IMR-90 (cell line): ENCODE data around the gene UBE2N. TPM values are rescaled to one million over a fixed set of nuclear protein-coding genes. Genes with fewer than 3 reads are reported as not detected.
A peak's percentile ranks its signal among the peaks of the same experiment; 100 is the strongest.

Source experiments
- ATAC-seq: fragments of 200-7000 bp; cut with Tn5 transposase; 2 replicates; pipeline ENCODE4 v1.9.1; 2020; ENCODE audit warnings: low read depth, mild to moderate bottlenecking, moderate library complexity
- BruUV-seq: library from RNA; stranded (reverse); fragments of 400-500 nt; replicated peaks from 2 replicates; lab custom pipeline; 2021; lab: Mats Ljungman, UMichigan
- CTCF ChIA-PET: fragments of 300-600 bp; formaldehyde crosslinking; extraction: SDS; loops from one replicate; lab custom pipeline; 2021; ENCODE audit warnings: antibody characterized with exemption; lab: Yijun Ruan, JAX
- POLR2A ChIA-PET: fragments of 300-600 bp; sonication (Branson Sonifier 250); formaldehyde crosslinking; loops from one replicate; lab custom pipeline; 2022; ENCODE audit warnings: antibody characterized with exemption; ENCODE audit not compliant: unreplicated experiment; lab: Charles Lee
- DNase-seq: peaks from one replicate; pipeline ENCODE4 v3.0.0; 2013
- H2AFZ ChIP-seq: replicated peaks from 2 replicates; pipeline ENCODE3; 2013; ENCODE audit warnings: low read length, mild to moderate bottlenecking; ENCODE audit not compliant: poor library complexity
- H2AK5ac ChIP-seq: 2 replicates; pipeline ENCODE4 v1.6.1; 2013; ENCODE audit warnings: low read depth, low read length, inconsistent platforms
- H2AK9ac ChIP-seq: replicated peaks from 2 replicates; pipeline ENCODE3; 2013; ENCODE audit warnings: mild to moderate bottlenecking, low read depth, low read length, moderate library complexity; ENCODE audit not compliant: poor library complexity
- H2BK120ac ChIP-seq: 2 replicates; pipeline ENCODE4 v1.6.1; 2013; ENCODE audit warnings: low read depth, low read length, inconsistent platforms
- H2BK15ac ChIP-seq: 3 replicates; pipeline ENCODE4 v1.6.1; 2013; ENCODE audit warnings: low read depth, low read length, inconsistent platforms
- H2BK20ac ChIP-seq: 2 replicates; pipeline ENCODE4 v1.6.1; 2013; ENCODE audit warnings: low read depth, mild to moderate bottlenecking, inconsistent platforms, low read length, moderate library complexity
- H2BK5ac ChIP-seq: 2 replicates; pipeline ENCODE4 v1.6.1; 2013; ENCODE audit warnings: mild to moderate bottlenecking, low read depth, low read length, inconsistent platforms; ENCODE audit not compliant: poor library complexity, severe bottlenecking
- H3K14ac ChIP-seq: replicated peaks from 2 replicates; pipeline ENCODE4 v1.6.1; 2013; ENCODE audit warnings: low read depth, low read length, inconsistent platforms
- H3K18ac ChIP-seq: 2 replicates; pipeline ENCODE4 v1.6.1; 2013; ENCODE audit warnings: low read depth, low read length, control low read depth
- H3K23ac ChIP-seq: 2 replicates; pipeline ENCODE4 v1.6.1; 2013; ENCODE audit warnings: low read depth, low read length, inconsistent platforms
- H3K27ac ChIP-seq: 2 replicates; pipeline ENCODE4 v1.5.1; 2013; ENCODE audit warnings: mild to moderate bottlenecking, control low read depth, low read length; ENCODE audit not compliant: insufficient read depth
- H3K27me3 ChIP-seq: 2 replicates; pipeline ENCODE4 v1.6.1; 2013; ENCODE audit warnings: low read length; ENCODE audit not compliant: control insufficient read depth, insufficient read depth
- H3K36me3 ChIP-seq: 2 replicates; pipeline ENCODE4 v1.6.1; 2013; ENCODE audit warnings: low read length, mixed read lengths; ENCODE audit not compliant: control insufficient read depth, insufficient read depth
- H3K4ac ChIP-seq: 2 replicates; pipeline ENCODE4 v1.6.1; 2013; ENCODE audit warnings: low read depth, low read length, inconsistent platforms
- H3K4me1 ChIP-seq: 2 replicates; pipeline ENCODE4 v1.6.1; 2013; ENCODE audit warnings: low read length, mixed read lengths; ENCODE audit not compliant: control insufficient read depth, insufficient read depth
- H3K4me2 ChIP-seq: 2 replicates; pipeline ENCODE4 v1.6.1; 2013; ENCODE audit warnings: low read depth, mild to moderate bottlenecking, control low read depth, low read length, moderate library complexity
- H3K4me3 ChIP-seq: 2 replicates; pipeline ENCODE4 v1.5.1; 2013; ENCODE audit warnings: low read depth, mild to moderate bottlenecking, control low read depth, low read length, moderate library complexity; ENCODE audit not compliant: insufficient read depth
- H3K56ac ChIP-seq: 2 replicates; pipeline ENCODE4 v1.6.1; 2013; ENCODE audit warnings: low read length, inconsistent platforms; ENCODE audit not compliant: insufficient read depth; ENCODE audit errors: extremely low read depth
- H3K79me1 ChIP-seq, 2 experiments: 2 replicates each; pipeline ENCODE4 v1.6.1; 2013; ENCODE audit warnings: low read length in 2 of 2, inconsistent platforms in 1 of 2, low read depth in 1 of 2
- H3K9ac ChIP-seq: 2 replicates; pipeline ENCODE4 v1.6.1; 2013; ENCODE audit warnings: low read depth, low read length, control low read depth
- H3K9me1 ChIP-seq: 2 replicates; pipeline ENCODE4 v1.6.1; 2013; ENCODE audit warnings: low read length, inconsistent platforms; ENCODE audit not compliant: insufficient read depth
- H3K9me3 ChIP-seq: 2 replicates; pipeline ENCODE4 v1.6.1; 2013; ENCODE audit warnings: low read length; ENCODE audit not compliant: control insufficient read depth, insufficient read depth
- H4K20me1 ChIP-seq: 2 replicates; pipeline ENCODE4 v1.6.1; 2013; ENCODE audit warnings: low read length, inconsistent platforms; ENCODE audit not compliant: insufficient read depth
- H4K5ac ChIP-seq: 2 replicates; pipeline ENCODE4 v1.6.1; 2013; ENCODE audit warnings: mild to moderate bottlenecking, low read depth, low read length, control low read depth
- H4K8ac ChIP-seq, 2 experiments: 2 replicates each; pipeline ENCODE4 v1.6.1; 2013; ENCODE audit warnings: low read depth in 2 of 2, low read length in 2 of 2, control low read depth in 1 of 2, inconsistent platforms in 1 of 2
- H4K91ac ChIP-seq: 2 replicates; pipeline ENCODE4 v1.6.1; 2013; ENCODE audit warnings: low read depth, low read length, inconsistent platforms; ENCODE audit not compliant: insufficient read depth
- BHLHE40 ChIP-seq: fragments of 150-350 bp; IDR thresholded peaks from 2 replicates; pipeline ENCODE4 v1.6.1; 2016; ENCODE audit warnings: mild to moderate bottlenecking, low read depth, low read length
- CEBPB ChIP-seq: IDR thresholded peaks from 2 replicates; pipeline ENCODE4 v1.6.1; 2012; ENCODE audit warnings: low read depth, low read length, improper control_type of control experiment
- CHD1 ChIP-seq: IDR thresholded peaks from 2 replicates; pipeline ENCODE4 v1.6.1; 2012; ENCODE audit warnings: low read depth, low read length, improper control_type of control experiment
- FOS ChIP-seq: fragments of 150-350 bp; IDR thresholded peaks from 2 replicates; pipeline ENCODE4 v1.6.1; 2016; ENCODE audit warnings: low read depth, low read length
- MAFK ChIP-seq: IDR thresholded peaks from 2 replicates; pipeline ENCODE4 v1.6.1; 2012; ENCODE audit warnings: low read depth, low read length, improper control_type of control experiment
- MAZ ChIP-seq: IDR thresholded peaks from 2 replicates; pipeline ENCODE4 v1.6.1; 2012; ENCODE audit warnings: low read depth, mild to moderate bottlenecking, low read length, improper control_type of control experiment, moderate library complexity, borderline replicate concordance
- MXI1 ChIP-seq: IDR thresholded peaks from 2 replicates; pipeline ENCODE4 v1.6.1; 2012; ENCODE audit warnings: low read depth, mild to moderate bottlenecking, low read length, moderate library complexity, borderline replicate concordance
- NFE2L2 ChIP-seq: fragments of 150-350 bp; IDR thresholded peaks from 2 replicates; pipeline ENCODE4 v1.6.1; 2016; ENCODE audit warnings: low read depth, mild to moderate bottlenecking, low read length
- POLR2A ChIP-seq: IDR thresholded peaks from 2 replicates; pipeline ENCODE4 v1.6.1; 2012; ENCODE audit warnings: mild to moderate bottlenecking, low read depth, low read length
- RAD21 ChIP-seq: IDR thresholded peaks from 2 replicates; pipeline ENCODE4 v1.6.1; 2012; ENCODE audit warnings: low read length, improper control_type of control experiment
- RCOR1 ChIP-seq: IDR thresholded peaks from 2 replicates; pipeline ENCODE4 v1.6.1; 2012; ENCODE audit warnings: mild to moderate bottlenecking, low read length, improper control_type of control experiment; ENCODE audit not compliant: insufficient replicate concordance
- RFX5 ChIP-seq: IDR thresholded peaks from 2 replicates; pipeline ENCODE4 v1.8.0; 2012; ENCODE audit warnings: low read depth, mild to moderate bottlenecking, low read length, moderate library complexity
- SMC3 ChIP-seq: fragments of 150-350 bp; IDR thresholded peaks from 2 replicates; pipeline ENCODE4 v1.6.1; 2016; ENCODE audit warnings: low read depth, mild to moderate bottlenecking, antibody characterized with exemption, low read length, moderate library complexity
- WGBS, 2 experiments: methylation state at CpG; one replicate each; pipeline versions ENCODE4 v1.1.5 to v1.1.7; 2013; ENCODE audit warnings: missing lambda C conversion rate in 2 of 2; ENCODE audit not compliant: insufficient read length in 1 of 2; ENCODE audit errors: extremely low coverage in 2 of 2; 5-methylcytosine and 5-hydroxymethylcytosine counted together
- dilution Hi-C: fragments of 300-500 bp; cut with HindIII; formaldehyde crosslinking; loops from one replicate; pipeline ENCODE4 v1.14.3; 2018; ENCODE audit warnings: low sequenced_read_pairs; ENCODE audit not compliant: unreplicated experiment
- in situ Hi-C: fragments of 300-500 bp; cut with MboI; formaldehyde crosslinking; loops from 3 replicates; pipeline ENCODE4 v1.14.3; 2019; ENCODE audit warnings: low sequenced_read_pairs, inconsistent platforms, mixed read lengths
- intact Hi-C: fragments of 100-400 bp; cut with micrococcal nuclease; formaldehyde crosslinking; loops from 2 replicates; pipeline ENCODE4 v1.10.0; 2022
- polyA plus RNA-seq, 3 experiments: library from polyadenylated mRNA; depleted of rRNA; stranded (reverse); fragments of >200 nt; gene quantifications; 2 replicates each; pipeline ENCODE4 v1.2.3, GENCODE V29; 2012; ENCODE audit warnings: low replicate concordance in 1 of 3
- total RNA-seq: library from RNA; depleted of rRNA; stranded (reverse); fragments of >200 nt; gene quantifications from 2 replicates; pipeline ENCODE4 v1.2.3, GENCODE V29; 2012
- TF ChIP-seq, protein P1 (sequence below): fragments of 150-350 bp; IDR thresholded peaks from 2 replicates; pipeline ENCODE4 v1.6.1; 2016; ENCODE audit warnings: low read depth, mild to moderate bottlenecking, low read length, moderate library complexity, borderline replicate concordance
- TF ChIP-seq, protein P2 (sequence below): conservative IDR thresholded peaks from 2 replicates; pipeline ENCODE4 v1.5.1; 2012; ENCODE audit warnings: mild to moderate bottlenecking, low read depth, low read length, improper control_type of control experiment
- TF ChIP-seq, protein P3 (sequence below): fragments of 150-350 bp; IDR thresholded peaks from 2 replicates; pipeline ENCODE4 v1.6.1; 2017; ENCODE audit warnings: mild to moderate bottlenecking, antibody characterized with exemption, low read length, low read depth

Gene UBE2N
- total and polyA plus RNA-seq, 2 of the 4 experiments (the other 2 are of a cell fraction) = 64.5 to 103 TPM

DNA sequence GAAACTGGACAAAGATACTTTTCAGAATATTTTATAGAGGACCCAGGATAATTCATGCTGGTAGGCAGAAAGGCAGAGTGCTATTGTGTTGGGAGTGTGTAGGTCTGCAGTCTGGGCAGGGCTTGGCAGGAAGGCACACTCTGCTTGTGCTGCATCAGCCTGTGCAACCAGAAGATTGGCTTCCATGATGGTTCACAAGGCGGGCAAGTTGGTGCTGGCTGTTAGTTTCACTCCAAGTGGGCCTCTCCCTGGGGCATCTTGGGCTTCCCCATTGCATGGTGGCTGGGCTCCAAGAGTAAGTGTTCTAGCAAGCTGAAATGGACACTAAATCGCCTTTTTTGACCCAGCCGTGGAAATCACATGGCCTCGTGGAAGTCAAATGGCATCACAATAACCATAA lies 1.8 kb upstream of the UBE2N start:
- Histone ChIP-seq H3K56ac (no peak overlapping the region), H3K23ac (no peak overlapping the region), H4K5ac (no peak overlapping the region), H2AFZ (peak overlapping the region; percentile 49), H3K4me1 (peaks cover 4% of the 10 kb centered on the region), H3K14ac (no peak overlapping the region), H3K9ac (no peak overlapping the region), H4K8ac (0 out of 4 replicates have a peak overlapping the region, but pooled peaks of 1 of the 2 experiments have one; percentile 34), H3K4me2 (no peak overlapping the region), H3K27me3 (no peaks in the 10 kb centered on the region), H3K4me3 (no peak overlapping the region), H2BK120ac (no peak overlapping the region), H3K79me1 (peaks cover 3 to 16% of the 10 kb centered on the region in 2 experiments; a peak in 3 of 4 replicates), H2BK5ac (no peak overlapping the region), H2AK5ac (peak overlapping the region; percentile 63; the same call in 1 of the 2 replicates), H3K18ac (no peak overlapping the region), H2BK20ac (no peak overlapping the region), H4K91ac (no peak overlapping the region), H2AK9ac (peak overlapping the region; percentile 48), H2BK15ac (no peak overlapping the region), H3K27ac (no peak overlapping the region), H3K36me3 (no peaks in the 10 kb centered on the region), H3K9me3 (no peaks in the 10 kb centered on the region), H4K20me1 (peaks cover 26% of the 10 kb centered on the region), H3K9me1 (peaks cover 9% of the 10 kb centered on the region), H3K4ac (no peak overlapping the region)
- dilution Hi-C loops (no loop called here), in situ Hi-C loops (no loop called here), intact Hi-C loops (no loop called here)
- no peak for TF ChIP-seq MAZ
- no peak for TF ChIP-seq CHD1
- TF ChIP-seq FOS = no peak
- no peak for TF ChIP-seq SMC3
- TF ChIP-seq, protein P1, sequence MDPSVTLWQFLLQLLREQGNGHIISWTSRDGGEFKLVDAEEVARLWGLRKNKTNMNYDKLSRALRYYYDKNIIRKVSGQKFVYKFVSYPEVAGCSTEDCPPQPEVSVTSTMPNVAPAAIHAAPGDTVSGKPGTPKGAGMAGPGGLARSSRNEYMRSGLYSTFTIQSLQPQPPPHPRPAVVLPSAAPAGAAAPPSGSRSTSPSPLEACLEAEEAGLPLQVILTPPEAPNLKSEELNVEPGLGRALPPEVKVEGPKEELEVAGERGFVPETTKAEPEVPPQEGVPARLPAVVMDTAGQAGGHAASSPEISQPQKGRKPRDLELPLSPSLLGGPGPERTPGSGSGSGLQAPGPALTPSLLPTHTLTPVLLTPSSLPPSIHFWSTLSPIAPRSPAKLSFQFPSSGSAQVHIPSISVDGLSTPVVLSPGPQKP = no peak
- no peak for TF ChIP-seq MXI1
- no peak for TF ChIP-seq CEBPB
- TF ChIP-seq NFE2L2 = no peak
- no peak for TF ChIP-seq POLR2A
- TF ChIP-seq BHLHE40 = no peak
- TF ChIP-seq RAD21 = no peak
- TF ChIP-seq RCOR1 = no peak
- TF ChIP-seq RFX5 = no peak
- TF ChIP-seq, protein P2, sequence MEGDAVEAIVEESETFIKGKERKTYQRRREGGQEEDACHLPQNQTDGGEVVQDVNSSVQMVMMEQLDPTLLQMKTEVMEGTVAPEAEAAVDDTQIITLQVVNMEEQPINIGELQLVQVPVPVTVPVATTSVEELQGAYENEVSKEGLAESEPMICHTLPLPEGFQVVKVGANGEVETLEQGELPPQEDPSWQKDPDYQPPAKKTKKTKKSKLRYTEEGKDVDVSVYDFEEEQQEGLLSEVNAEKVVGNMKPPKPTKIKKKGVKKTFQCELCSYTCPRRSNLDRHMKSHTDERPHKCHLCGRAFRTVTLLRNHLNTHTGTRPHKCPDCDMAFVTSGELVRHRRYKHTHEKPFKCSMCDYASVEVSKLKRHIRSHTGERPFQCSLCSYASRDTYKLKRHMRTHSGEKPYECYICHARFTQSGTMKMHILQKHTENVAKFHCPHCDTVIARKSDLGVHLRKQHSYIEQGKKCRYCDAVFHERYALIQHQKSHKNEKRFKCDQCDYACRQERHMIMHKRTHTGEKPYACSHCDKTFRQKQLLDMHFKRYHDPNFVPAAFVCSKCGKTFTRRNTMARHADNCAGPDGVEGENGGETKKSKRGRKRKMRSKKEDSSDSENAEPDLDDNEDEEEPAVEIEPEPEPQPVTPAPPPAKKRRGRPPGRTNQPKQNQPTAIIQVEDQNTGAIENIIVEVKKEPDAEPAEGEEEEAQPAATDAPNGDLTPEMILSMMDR = no peak
- TF ChIP-seq, protein P3, sequence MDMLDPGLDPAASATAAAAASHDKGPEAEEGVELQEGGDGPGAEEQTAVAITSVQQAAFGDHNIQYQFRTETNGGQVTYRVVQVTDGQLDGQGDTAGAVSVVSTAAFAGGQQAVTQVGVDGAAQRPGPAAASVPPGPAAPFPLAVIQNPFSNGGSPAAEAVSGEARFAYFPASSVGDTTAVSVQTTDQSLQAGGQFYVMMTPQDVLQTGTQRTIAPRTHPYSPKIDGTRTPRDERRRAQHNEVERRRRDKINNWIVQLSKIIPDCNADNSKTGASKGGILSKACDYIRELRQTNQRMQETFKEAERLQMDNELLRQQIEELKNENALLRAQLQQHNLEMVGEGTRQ = no peak
- TF ChIP-seq MAFK = no peak
- DNase-seq (no peak), ATAC-seq (no peak)
- ChIA-PET CTCF (interaction anchor here (0.6 kb wide), 1 partner anchor 413 kb away, joined by 3 read pairs; no protein-coding TSS in a partner anchor), POLR2A (no interaction called here)
- WGBS, 2 experiments = 67% methylated on average over 1 of the region's 4 CpGs; no CpG with 5 or more reads in 1 of the 2 experiments
- BruUV-seq = no TSS peak
